Neutrophil (primary cell): ENCODE data around the gene EXOC6.

Experiments used
- H3K27ac ChIP-seq: fragments of 200-600 bp; sonication (generic); 2 replicates; pipeline ENCODE4 v1.5.1; 2016; ENCODE audit warnings: mild to moderate bottlenecking, moderate library complexity
- H3K27me3 ChIP-seq: fragments of 200-600 bp; sonication (generic); 2 replicates; pipeline ENCODE4 v1.6.0; 2016; ENCODE audit warnings: mild to moderate bottlenecking
- H3K36me3 ChIP-seq: fragments of 200-600 bp; sonication (generic); 2 replicates; pipeline ENCODE4 v1.5.1; 2017
- H3K4me1 ChIP-seq, 2 experiments: fragments of 200-600 bp in 1 of 2; sonication (generic) in 1 of 2; 1 replicate in 1 of 2; 2 replicates in 1 of 2; pipeline versions ENCODE4 v1.5.1 to v1.6.1; 2013 to 2016; ENCODE audit warnings: low read depth in 1 of 2, low read length in 1 of 2, mild to moderate bottlenecking in 1 of 2, moderate library complexity in 1 of 2; ENCODE audit not compliant: control insufficient read depth in 1 of 2, insufficient read depth in 1 of 2
- H3K4me3 ChIP-seq, 2 experiments: fragments of 200-600 bp in 1 of 2; sonication (generic) in 1 of 2; 1 replicate in 1 of 2; 2 replicates in 1 of 2; pipeline ENCODE4 v1.5.1; 2013 to 2016; ENCODE audit warnings: low read depth in 1 of 2, low read length in 1 of 2, mild to moderate bottlenecking in 1 of 2, moderate library complexity in 1 of 2
- H3K9me3 ChIP-seq: fragments of 200-600 bp; sonication (generic); 2 replicates; pipeline ENCODE4 v1.5.1; 2016
- CTCF ChIP-seq: fragments of 200-600 bp; sonication (generic); IDR thresholded peaks from 2 replicates; pipeline ENCODE4 v1.5.1; 2016; ENCODE audit warnings: antibody characterized with exemption

Gene EXOC6

DNA sequence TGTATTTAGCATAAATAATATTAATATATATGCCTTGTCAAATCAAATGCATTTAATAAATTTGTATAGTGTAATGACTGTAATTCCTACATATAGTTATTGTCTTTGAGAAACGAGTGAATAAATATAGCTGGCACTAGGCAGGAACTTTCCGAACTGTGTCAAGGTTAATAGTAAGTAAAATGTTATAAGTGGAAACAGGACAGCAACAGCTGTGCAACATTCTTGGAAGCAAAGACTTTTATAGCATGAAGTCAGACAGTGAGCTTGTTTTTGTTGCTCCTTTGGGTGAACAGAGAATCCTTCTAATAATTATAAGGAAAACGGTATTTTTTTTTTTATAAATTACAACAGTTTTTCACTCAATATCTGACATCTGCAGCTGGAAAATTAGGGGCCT, 14.0 kb upstream of the EXOC6 start:
- no peaks in the 10 kb centered on the region for H3K27me3 ChIP-seq
- no peak overlapping the region for H3K27ac ChIP-seq
- peaks cover 11 to 14% of the 10 kb centered on the region in 2 experiments for H3K4me1 ChIP-seq
- H3K4me3 ChIP-seq: no peak overlapping the region
- H3K36me3 ChIP-seq: no peaks in the 10 kb centered on the region
- no peaks in the 10 kb centered on the region for H3K9me3 ChIP-seq
- TF ChIP-seq CTCF: no peak

DNA sequence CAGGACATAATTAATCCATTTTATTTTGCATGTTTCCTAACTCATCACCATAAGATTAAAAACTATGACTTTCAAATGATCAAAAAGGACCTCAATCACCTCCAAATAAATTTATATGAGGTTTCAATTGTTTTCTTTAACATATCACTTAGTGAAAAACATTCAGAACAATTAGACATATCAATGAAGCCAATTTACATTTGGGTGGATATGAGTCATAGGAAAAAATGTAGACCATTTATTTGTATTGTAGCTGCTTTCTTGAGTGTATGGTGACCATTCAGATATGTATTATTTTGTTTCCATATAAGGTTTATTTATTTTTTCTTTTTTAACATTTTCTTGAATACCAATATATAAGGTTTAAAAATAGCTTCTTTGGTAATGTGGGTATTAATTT, 13.3 kb upstream of the EXOC6 start:
- TF ChIP-seq CTCF: no peak
- peaks cover 11 to 14% of the 10 kb centered on the region in 2 experiments for H3K4me1 ChIP-seq
- no peaks in the 10 kb centered on the region for H3K27me3 ChIP-seq
- H3K9me3 ChIP-seq: no peaks in the 10 kb centered on the region
- H3K4me3 ChIP-seq: no peak overlapping the region
- no peaks in the 10 kb centered on the region for H3K36me3 ChIP-seq
- H3K27ac ChIP-seq: no peak overlapping the region

- H3K4me1 ChIP-seq: no peaks in the 10 kb centered on the region
- no peak overlapping the region for H3K27ac ChIP-seq
- H3K9me3 ChIP-seq: no peaks in the 10 kb centered on the region
- H3K27me3 ChIP-seq: no peaks in the 10 kb centered on the region
- H3K4me3 ChIP-seq: no peak overlapping the region
- no peaks in the 10 kb centered on the region for H3K36me3 ChIP-seq
- TF ChIP-seq CTCF: no peak
Measured at GRCh38 chr10:92837456-92837855, 10.9 kb upstream of the EXOC6 start.

GRCh38 chr10:92839191-92840085, 8.9 kb upstream of the EXOC6 start:
- no peaks in the 10 kb centered on the region for H3K36me3 ChIP-seq
- H3K9me3 ChIP-seq: no peaks in the 10 kb centered on the region
- H3K4me3 ChIP-seq: no peak overlapping the region
- peaks cover 15 to 17% of the 10 kb centered on the region in 2 experiments for H3K4me1 ChIP-seq
- no peaks in the 10 kb centered on the region for H3K27me3 ChIP-seq
- H3K27ac ChIP-seq: no peak overlapping the region
- TF ChIP-seq CTCF: peak; percentile 63

DNA sequence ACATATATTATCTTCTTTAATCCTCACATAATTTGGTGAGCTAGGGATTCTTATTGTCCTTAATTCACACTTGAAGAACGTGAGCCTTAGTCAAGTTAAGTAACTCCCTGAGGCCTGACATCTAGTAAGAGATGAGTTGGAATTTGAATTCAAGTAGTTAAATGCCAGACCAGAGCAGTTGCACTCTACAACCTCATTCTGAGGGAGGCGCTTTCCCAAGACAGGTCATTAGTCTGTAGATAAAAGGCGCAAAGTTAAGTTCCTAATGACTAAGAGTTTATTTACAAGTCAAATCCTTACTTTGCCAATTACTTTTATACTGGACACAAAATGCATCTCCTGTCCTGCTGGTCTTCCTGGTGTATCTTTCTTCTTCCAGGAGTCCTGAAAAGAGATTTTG, 3.6 kb upstream of the EXOC6 start:
- Histone ChIP-seq H3K4me1 (peaks cover 61 to 64% of the 10 kb centered on the region in 2 experiments), H3K9me3 (no peaks in the 10 kb centered on the region)

More for the DNA sequence above, 3.6 kb upstream of the EXOC6 start:
- Histone ChIP-seq H3K4me3 (peak overlapping the region; percentile 56 to 99), H3K27ac (peak overlapping the region; percentile 94), H3K36me3 (no peaks in the 10 kb centered on the region), H3K27me3 (no peaks in the 10 kb centered on the region)
- no peak for TF ChIP-seq CTCF
